IMR-90 (cell line): ENCODE results near the gene ADAM12. TPM values are rescaled to one million over a fixed set of nuclear protein-coding genes. Genes with fewer than 3 reads are reported as not detected.

ENCODE experiments used
- ATAC-seq: fragments of 200-7000 bp; cut with Tn5 transposase; 2 replicates; pipeline ENCODE4 v1.9.1; 2020; ENCODE audit warnings: low read depth, mild to moderate bottlenecking, moderate library complexity
- BruUV-seq: library from RNA; stranded (reverse); fragments of 400-500 nt; replicated peaks from 2 replicates; lab custom pipeline; 2021; lab: Mats Ljungman, UMichigan
- CTCF ChIA-PET: fragments of 300-600 bp; formaldehyde crosslinking; extraction: SDS; loops from one replicate; lab custom pipeline; 2021; ENCODE audit warnings: antibody characterized with exemption; lab: Yijun Ruan, JAX
- POLR2A ChIA-PET: fragments of 300-600 bp; sonication (Branson Sonifier 250); formaldehyde crosslinking; loops from one replicate; lab custom pipeline; 2022; ENCODE audit warnings: antibody characterized with exemption; ENCODE audit not compliant: unreplicated experiment; lab: Charles Lee
- DNase-seq: peaks from one replicate; pipeline ENCODE4 v3.0.0; 2013
- H2AFZ ChIP-seq: replicated peaks from 2 replicates; pipeline ENCODE3; 2013; ENCODE audit warnings: low read length, mild to moderate bottlenecking; ENCODE audit not compliant: poor library complexity
- H2AK5ac ChIP-seq: 2 replicates; pipeline ENCODE4 v1.6.1; 2013; ENCODE audit warnings: low read depth, low read length, inconsistent platforms
- H2AK9ac ChIP-seq: replicated peaks from 2 replicates; pipeline ENCODE3; 2013; ENCODE audit warnings: mild to moderate bottlenecking, low read depth, low read length, moderate library complexity; ENCODE audit not compliant: poor library complexity
- H2BK120ac ChIP-seq: 2 replicates; pipeline ENCODE4 v1.6.1; 2013; ENCODE audit warnings: low read depth, low read length, inconsistent platforms
- H2BK15ac ChIP-seq: 3 replicates; pipeline ENCODE4 v1.6.1; 2013; ENCODE audit warnings: low read depth, low read length, inconsistent platforms
- H2BK20ac ChIP-seq: 2 replicates; pipeline ENCODE4 v1.6.1; 2013; ENCODE audit warnings: low read depth, mild to moderate bottlenecking, inconsistent platforms, low read length, moderate library complexity
- H2BK5ac ChIP-seq: 2 replicates; pipeline ENCODE4 v1.6.1; 2013; ENCODE audit warnings: mild to moderate bottlenecking, low read depth, low read length, inconsistent platforms; ENCODE audit not compliant: poor library complexity, severe bottlenecking
- H3K14ac ChIP-seq: replicated peaks from 2 replicates; pipeline ENCODE4 v1.6.1; 2013; ENCODE audit warnings: low read depth, low read length, inconsistent platforms
- H3K18ac ChIP-seq: 2 replicates; pipeline ENCODE4 v1.6.1; 2013; ENCODE audit warnings: low read depth, low read length, control low read depth
- H3K23ac ChIP-seq: 2 replicates; pipeline ENCODE4 v1.6.1; 2013; ENCODE audit warnings: low read depth, low read length, inconsistent platforms
- H3K27ac ChIP-seq: 2 replicates; pipeline ENCODE4 v1.5.1; 2013; ENCODE audit warnings: mild to moderate bottlenecking, control low read depth, low read length; ENCODE audit not compliant: insufficient read depth
- H3K27me3 ChIP-seq: 2 replicates; pipeline ENCODE4 v1.6.1; 2013; ENCODE audit warnings: low read length; ENCODE audit not compliant: control insufficient read depth, insufficient read depth
- H3K36me3 ChIP-seq: 2 replicates; pipeline ENCODE4 v1.6.1; 2013; ENCODE audit warnings: low read length, mixed read lengths; ENCODE audit not compliant: control insufficient read depth, insufficient read depth
- H3K4ac ChIP-seq: 2 replicates; pipeline ENCODE4 v1.6.1; 2013; ENCODE audit warnings: low read depth, low read length, inconsistent platforms
- H3K4me1 ChIP-seq: 2 replicates; pipeline ENCODE4 v1.6.1; 2013; ENCODE audit warnings: low read length, mixed read lengths; ENCODE audit not compliant: control insufficient read depth, insufficient read depth
- H3K4me2 ChIP-seq: 2 replicates; pipeline ENCODE4 v1.6.1; 2013; ENCODE audit warnings: low read depth, mild to moderate bottlenecking, control low read depth, low read length, moderate library complexity
- H3K4me3 ChIP-seq: 2 replicates; pipeline ENCODE4 v1.5.1; 2013; ENCODE audit warnings: low read depth, mild to moderate bottlenecking, control low read depth, low read length, moderate library complexity; ENCODE audit not compliant: insufficient read depth
- H3K56ac ChIP-seq: 2 replicates; pipeline ENCODE4 v1.6.1; 2013; ENCODE audit warnings: low read length, inconsistent platforms; ENCODE audit not compliant: insufficient read depth; ENCODE audit errors: extremely low read depth
- H3K79me1 ChIP-seq, 2 experiments: 2 replicates each; pipeline ENCODE4 v1.6.1; 2013; ENCODE audit warnings: low read length in 2 of 2, inconsistent platforms in 1 of 2, low read depth in 1 of 2
- H3K9ac ChIP-seq: 2 replicates; pipeline ENCODE4 v1.6.1; 2013; ENCODE audit warnings: low read depth, low read length, control low read depth
- H3K9me1 ChIP-seq: 2 replicates; pipeline ENCODE4 v1.6.1; 2013; ENCODE audit warnings: low read length, inconsistent platforms; ENCODE audit not compliant: insufficient read depth
- H3K9me3 ChIP-seq: 2 replicates; pipeline ENCODE4 v1.6.1; 2013; ENCODE audit warnings: low read length; ENCODE audit not compliant: control insufficient read depth, insufficient read depth
- H4K20me1 ChIP-seq: 2 replicates; pipeline ENCODE4 v1.6.1; 2013; ENCODE audit warnings: low read length, inconsistent platforms; ENCODE audit not compliant: insufficient read depth
- H4K5ac ChIP-seq: 2 replicates; pipeline ENCODE4 v1.6.1; 2013; ENCODE audit warnings: mild to moderate bottlenecking, low read depth, low read length, control low read depth
- H4K8ac ChIP-seq, 2 experiments: 2 replicates each; pipeline ENCODE4 v1.6.1; 2013; ENCODE audit warnings: low read depth in 2 of 2, low read length in 2 of 2, control low read depth in 1 of 2, inconsistent platforms in 1 of 2
- H4K91ac ChIP-seq: 2 replicates; pipeline ENCODE4 v1.6.1; 2013; ENCODE audit warnings: low read depth, low read length, inconsistent platforms; ENCODE audit not compliant: insufficient read depth
- MAFK ChIP-seq: IDR thresholded peaks from 2 replicates; pipeline ENCODE4 v1.6.1; 2012; ENCODE audit warnings: low read depth, low read length, improper control_type of control experiment
- NFE2L2 ChIP-seq: fragments of 150-350 bp; IDR thresholded peaks from 2 replicates; pipeline ENCODE4 v1.6.1; 2016; ENCODE audit warnings: low read depth, mild to moderate bottlenecking, low read length
- POLR2A ChIP-seq: IDR thresholded peaks from 2 replicates; pipeline ENCODE4 v1.6.1; 2012; ENCODE audit warnings: mild to moderate bottlenecking, low read depth, low read length
- RCOR1 ChIP-seq: IDR thresholded peaks from 2 replicates; pipeline ENCODE4 v1.6.1; 2012; ENCODE audit warnings: mild to moderate bottlenecking, low read length, improper control_type of control experiment; ENCODE audit not compliant: insufficient replicate concordance
- RFX5 ChIP-seq: IDR thresholded peaks from 2 replicates; pipeline ENCODE4 v1.8.0; 2012; ENCODE audit warnings: low read depth, mild to moderate bottlenecking, low read length, moderate library complexity
- USF2 ChIP-seq: fragments of 150-350 bp; IDR thresholded peaks from 2 replicates; pipeline ENCODE4 v1.6.1; 2017; ENCODE audit warnings: mild to moderate bottlenecking, antibody characterized with exemption, low read length, low read depth
- WGBS, 2 experiments: methylation state at CpG; one replicate each; pipeline versions ENCODE4 v1.1.5 to v1.1.7; 2013; ENCODE audit warnings: missing lambda C conversion rate in 2 of 2; ENCODE audit not compliant: insufficient read length in 1 of 2; ENCODE audit errors: extremely low coverage in 2 of 2; 5-methylcytosine and 5-hydroxymethylcytosine counted together
- dilution Hi-C: fragments of 300-500 bp; cut with HindIII; formaldehyde crosslinking; loops from one replicate; pipeline ENCODE4 v1.14.3; 2018; ENCODE audit warnings: low sequenced_read_pairs; ENCODE audit not compliant: unreplicated experiment
- in situ Hi-C: fragments of 300-500 bp; cut with MboI; formaldehyde crosslinking; loops from 3 replicates; pipeline ENCODE4 v1.14.3; 2019; ENCODE audit warnings: low sequenced_read_pairs, inconsistent platforms, mixed read lengths
- intact Hi-C: fragments of 100-400 bp; cut with micrococcal nuclease; formaldehyde crosslinking; loops from 2 replicates; pipeline ENCODE4 v1.10.0; 2022
- polyA plus RNA-seq, 3 experiments: library from polyadenylated mRNA; depleted of rRNA; stranded (reverse); fragments of >200 nt; gene quantifications; 2 replicates each; pipeline ENCODE4 v1.2.3, GENCODE V29; 2012; ENCODE audit warnings: low replicate concordance in 1 of 3
- total RNA-seq: library from RNA; depleted of rRNA; stranded (reverse); fragments of >200 nt; gene quantifications from 2 replicates; pipeline ENCODE4 v1.2.3, GENCODE V29; 2012
- TF ChIP-seq, protein P1 (sequence below): conservative IDR thresholded peaks from 2 replicates; pipeline ENCODE4 v1.5.1; 2012; ENCODE audit warnings: mild to moderate bottlenecking, low read depth, low read length, improper control_type of control experiment

The ADAM12 gene
- total and polyA plus RNA-seq, 2 of the 4 experiments (the other 2 are of a cell fraction): 9.6 to 10.2 TPM

DNA sequence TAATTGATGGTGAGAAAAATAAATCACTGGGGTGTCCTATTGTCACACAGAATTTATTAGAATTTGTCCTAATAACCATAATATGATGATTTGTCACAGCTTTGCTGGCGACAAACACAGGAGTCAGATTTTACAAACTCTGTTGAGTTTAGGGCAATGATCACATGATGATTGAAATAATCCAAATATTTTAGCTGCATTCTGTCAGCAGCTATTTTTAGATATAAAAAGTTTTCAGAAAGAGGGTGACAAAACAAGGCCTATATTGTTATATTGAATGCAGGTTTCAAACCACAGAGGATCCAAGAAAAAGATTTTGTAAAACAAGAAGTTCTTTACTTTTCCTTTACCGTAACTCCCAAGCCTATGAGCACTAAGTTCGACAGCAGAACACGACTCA is 178.8 kb downstream of the ADAM12 start:
- dilution Hi-C loops: no loop called here

More for the DNA sequence above, 178.8 kb downstream of the ADAM12 start:
- in situ Hi-C loops: no loop called here
- DNase-seq (no peak), ATAC-seq (no peak)
- no peak overlapping the region for H3K56ac ChIP-seq
- H2AK5ac ChIP-seq: no peak overlapping the region
- no peak overlapping the region for H3K4ac ChIP-seq
- no peak overlapping the region for H3K27ac ChIP-seq
- no peak overlapping the region for H4K5ac ChIP-seq
- no peak overlapping the region for H2BK5ac ChIP-seq
- CTCF ChIA-PET: no interaction called here
- H3K18ac ChIP-seq: no peak overlapping the region
- H3K9me3 ChIP-seq: peaks cover 3% of the 10 kb centered on the region; the same call in 1 of the 2 replicates
- no TSS peak for BruUV-seq
- H2BK120ac ChIP-seq: no peak overlapping the region
- no peak overlapping the region for H2BK15ac ChIP-seq
- no peaks in the 10 kb centered on the region for H3K36me3 ChIP-seq
- no peaks in the 10 kb centered on the region; the same call in 1 of the 2 replicates for H3K4me1 ChIP-seq
- no peak overlapping the region for H4K8ac ChIP-seq
- no peak overlapping the region for H2AFZ ChIP-seq
- no peaks in the 10 kb centered on the region for H3K9me1 ChIP-seq
- TF ChIP-seq POLR2A: no peak
- no peak for TF ChIP-seq NFE2L2
- no peak for TF ChIP-seq RCOR1
- TF ChIP-seq RFX5: no peak
- 0 out of 2 replicates have a peak, but pooled peaks have one; percentile 7 for TF ChIP-seq USF2
- TF ChIP-seq, protein P1, sequence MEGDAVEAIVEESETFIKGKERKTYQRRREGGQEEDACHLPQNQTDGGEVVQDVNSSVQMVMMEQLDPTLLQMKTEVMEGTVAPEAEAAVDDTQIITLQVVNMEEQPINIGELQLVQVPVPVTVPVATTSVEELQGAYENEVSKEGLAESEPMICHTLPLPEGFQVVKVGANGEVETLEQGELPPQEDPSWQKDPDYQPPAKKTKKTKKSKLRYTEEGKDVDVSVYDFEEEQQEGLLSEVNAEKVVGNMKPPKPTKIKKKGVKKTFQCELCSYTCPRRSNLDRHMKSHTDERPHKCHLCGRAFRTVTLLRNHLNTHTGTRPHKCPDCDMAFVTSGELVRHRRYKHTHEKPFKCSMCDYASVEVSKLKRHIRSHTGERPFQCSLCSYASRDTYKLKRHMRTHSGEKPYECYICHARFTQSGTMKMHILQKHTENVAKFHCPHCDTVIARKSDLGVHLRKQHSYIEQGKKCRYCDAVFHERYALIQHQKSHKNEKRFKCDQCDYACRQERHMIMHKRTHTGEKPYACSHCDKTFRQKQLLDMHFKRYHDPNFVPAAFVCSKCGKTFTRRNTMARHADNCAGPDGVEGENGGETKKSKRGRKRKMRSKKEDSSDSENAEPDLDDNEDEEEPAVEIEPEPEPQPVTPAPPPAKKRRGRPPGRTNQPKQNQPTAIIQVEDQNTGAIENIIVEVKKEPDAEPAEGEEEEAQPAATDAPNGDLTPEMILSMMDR: no peak
- no peak for TF ChIP-seq MAFK
- H3K23ac ChIP-seq: no peak overlapping the region
- no peak overlapping the region for H4K91ac ChIP-seq
- no peak overlapping the region for H2AK9ac ChIP-seq
- no peak overlapping the region for H3K9ac ChIP-seq
- H2BK20ac ChIP-seq: no peak overlapping the region
- H4K20me1 ChIP-seq: no peaks in the 10 kb centered on the region
- H3K14ac ChIP-seq: no peak overlapping the region
- POLR2A ChIA-PET: no interaction called here
- intact Hi-C loops: no loop called here
- H3K4me3 ChIP-seq: no peak overlapping the region
- 93% methylated on average over 2 of the region's 4 CpGs; no CpG with 5 or more reads in 1 of the 2 experiments for WGBS, 2 experiments
- H3K4me2 ChIP-seq: no peak overlapping the region
- H3K27me3 ChIP-seq: no peaks in the 10 kb centered on the region
- H3K79me1 ChIP-seq: no peaks in the 10 kb centered on the region
